ENCODE measurements around the gene LCP1.

The LCP1 gene

GRCh38 chr13:46158983-46159382, 23.0 kb downstream of the LCP1 start:
- DNase-seq (ENCODE audit: low read depth), result no peak

GRCh38 chr13:46158222-46158621, 23.8 kb downstream of the LCP1 start:
- no peak for DNase-seq (ENCODE audit: low read depth)

DNA sequence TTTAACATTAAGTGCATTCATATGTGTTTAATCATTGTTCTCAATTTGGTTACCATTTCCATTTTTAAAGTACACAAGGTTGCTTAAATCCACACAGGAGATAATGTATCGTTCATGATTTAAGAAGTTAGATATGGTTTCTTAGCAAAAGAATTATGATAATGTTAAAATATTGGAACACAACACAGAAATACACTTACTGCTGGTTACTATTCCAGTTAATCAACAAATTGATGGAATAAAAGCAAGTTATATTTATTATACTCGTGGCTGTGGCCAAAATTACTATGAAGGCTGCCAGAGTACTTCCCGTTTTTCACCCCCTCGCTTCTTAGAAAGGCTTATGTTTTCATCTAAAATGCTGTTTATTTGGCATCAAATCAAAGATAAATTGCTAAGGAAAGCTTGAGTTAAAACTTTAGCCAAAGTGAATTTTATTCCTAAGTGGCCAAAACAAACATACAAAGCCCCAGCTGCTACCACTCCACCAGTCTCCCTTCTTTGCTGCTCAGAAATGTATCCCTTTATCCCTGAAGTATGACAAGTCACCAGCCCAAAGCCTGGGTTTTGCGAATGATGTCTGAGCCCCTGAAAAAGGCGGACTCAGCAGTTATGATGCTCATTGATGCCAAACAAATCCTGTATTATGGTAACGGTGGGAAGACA, 27.7 kb downstream of the LCP1 start:
- no peak for DNase-seq (ENCODE audit: low read depth)

DNA sequence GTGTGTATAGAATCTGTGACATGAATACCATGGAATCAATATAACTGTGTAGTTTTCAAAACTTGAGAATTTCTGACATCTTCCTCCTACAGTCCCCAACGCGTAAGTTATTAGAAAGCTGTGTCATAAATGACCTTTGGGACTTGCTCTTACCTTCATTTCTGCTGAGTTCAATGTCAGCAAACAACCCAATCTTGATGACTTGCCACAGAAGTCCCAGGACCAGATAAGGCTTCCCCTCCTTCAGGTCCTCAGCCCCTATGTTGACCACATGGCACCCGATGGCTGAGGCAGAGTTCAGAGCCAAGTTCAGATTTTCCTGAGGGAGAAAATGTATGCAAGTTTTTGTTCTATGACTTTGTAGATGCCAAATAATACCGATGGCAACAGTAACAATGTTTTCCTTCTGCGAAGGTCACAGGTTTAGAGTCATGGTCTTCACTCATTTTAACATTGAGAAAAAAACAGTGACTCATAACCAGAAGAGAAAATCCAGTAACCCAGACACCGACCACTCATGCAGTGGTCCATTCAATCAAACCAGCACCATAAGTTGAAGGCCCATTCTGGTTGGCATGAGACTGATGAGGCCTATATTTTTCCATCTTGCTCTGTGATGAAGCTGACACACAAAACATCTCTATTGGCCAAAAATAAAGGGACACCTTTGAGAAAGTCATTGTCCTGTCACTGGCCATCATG, 29.2 kb downstream of the LCP1 start:
- no peak for DNase-seq (ENCODE audit: low read depth)

- no peak for DNase-seq (ENCODE audit: low read depth)
Observed at GRCh38 chr13:46150134-46150693, 31.8 kb downstream of the LCP1 start.

DNA sequence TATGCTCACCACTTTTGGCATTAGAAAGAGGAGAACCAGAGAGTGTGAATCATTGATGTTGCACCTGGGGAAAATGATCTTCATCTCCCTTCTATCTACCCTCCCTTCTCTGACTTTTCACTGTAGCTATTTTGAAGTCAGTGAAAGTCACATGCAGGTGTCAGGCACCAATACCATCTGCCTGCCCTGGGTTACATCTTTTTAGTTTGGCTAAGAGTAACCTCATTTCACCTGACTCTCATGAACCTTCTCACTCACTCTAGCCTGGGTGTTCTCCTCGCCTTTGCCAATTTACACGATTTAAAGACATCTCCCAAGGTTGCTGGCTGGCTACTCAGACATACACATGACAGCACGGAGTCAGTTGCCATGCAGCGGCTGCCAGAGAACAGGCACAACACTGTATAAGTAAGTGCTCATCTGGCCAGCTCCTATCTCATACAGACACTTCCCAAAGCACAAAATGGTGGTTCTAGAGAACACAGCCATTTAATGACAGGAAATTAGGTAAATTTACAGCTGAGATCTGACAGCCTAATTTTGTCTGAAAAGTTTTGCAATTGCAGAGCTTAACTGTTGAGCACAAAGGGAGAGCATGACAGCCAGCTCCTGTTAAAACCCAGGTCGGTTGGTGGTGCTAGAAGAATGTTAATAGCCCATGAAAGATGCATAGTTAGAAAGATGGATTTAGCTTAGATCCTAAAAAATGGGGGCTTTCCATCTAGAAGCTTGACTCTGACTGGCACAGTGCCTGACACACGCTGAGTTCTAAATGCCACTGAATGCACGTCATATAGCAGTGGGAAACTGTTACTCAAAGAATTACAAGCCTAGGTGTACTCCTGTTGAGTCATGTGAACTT, 32.5 kb downstream of the LCP1 start:
- DNase-seq (ENCODE audit: low read depth), result no peak

DNA sequence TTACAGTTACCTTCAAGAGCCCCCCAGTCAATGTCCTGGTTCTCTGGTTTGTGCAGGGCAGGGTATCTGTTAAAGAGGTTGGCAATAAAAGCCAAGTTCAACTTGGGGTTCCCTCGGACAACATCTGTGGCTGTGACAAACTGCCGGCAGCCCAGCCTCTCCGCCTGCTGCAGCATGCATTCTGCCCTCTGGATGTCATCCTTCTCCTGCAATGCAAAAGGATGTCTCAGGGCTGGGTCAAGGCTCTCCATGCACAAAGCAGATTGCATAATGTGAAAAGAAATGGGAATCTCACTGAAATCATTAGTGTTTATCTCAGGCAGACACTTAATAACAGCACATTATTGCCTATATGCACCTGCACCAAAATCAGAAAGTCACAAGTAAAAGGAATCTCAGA, 35.1 kb downstream of the LCP1 start:
- DNase-seq (ENCODE audit: low read depth), result no peak

GRCh38 chr13:46145950-46146349, 36.0 kb downstream of the LCP1 start:
- DNase-seq (ENCODE audit: low read depth), result no peak

- DNase-seq (ENCODE audit: low read depth), result no peak
Observed at GRCh38 chr13:46145135-46145534, 36.8 kb downstream of the LCP1 start.

DNA sequence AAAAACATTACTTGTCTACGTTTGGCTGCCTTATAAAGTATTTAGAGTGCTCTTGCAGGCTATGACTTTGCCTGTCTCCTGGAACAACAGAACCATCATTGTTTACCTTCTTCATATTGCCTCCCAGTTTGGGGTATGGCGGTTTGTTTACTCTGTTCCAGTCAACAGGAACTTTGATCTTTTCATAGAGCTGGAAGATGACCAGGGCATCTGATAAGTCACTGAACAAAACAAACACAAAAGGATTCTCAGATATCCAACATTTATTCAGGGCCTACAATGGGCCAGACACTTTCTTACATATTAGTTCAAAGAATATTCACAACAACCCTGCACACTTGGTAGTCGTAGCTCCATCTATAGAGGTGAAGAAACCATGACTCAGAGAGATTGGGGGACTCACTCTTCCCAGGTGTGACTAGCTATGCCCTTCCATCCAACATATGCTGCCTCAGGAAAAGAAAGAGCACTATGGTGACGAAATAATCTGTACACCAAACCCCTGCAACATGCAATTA, 38.7 kb downstream of the LCP1 start:
- no peak for DNase-seq (ENCODE audit: low read depth)

DNA sequence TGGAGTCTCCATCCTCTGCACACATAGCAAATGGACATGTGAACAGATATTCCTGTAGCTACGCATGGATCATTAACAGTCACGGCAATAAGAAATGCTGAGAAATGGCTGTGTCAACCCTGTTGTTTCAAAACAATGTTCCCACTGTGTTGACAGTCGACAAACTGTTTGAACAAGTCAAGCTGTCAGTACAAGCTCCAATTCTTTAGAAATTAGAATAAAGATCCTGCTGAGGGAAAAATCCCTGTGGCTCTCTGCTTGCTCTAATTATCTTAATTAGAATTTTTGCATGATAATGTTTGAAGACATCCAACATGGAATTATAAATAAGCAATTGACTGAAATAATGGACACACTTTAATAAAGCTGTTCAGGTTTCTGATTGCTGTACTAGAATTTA, 39.2 kb downstream of the LCP1 start:
- DNase-seq (ENCODE audit: low read depth), result no peak

GRCh38 chr13:46140044-46140443, 41.9 kb downstream of the LCP1 start:
- no peak for DNase-seq (ENCODE audit: low read depth)

DNA sequence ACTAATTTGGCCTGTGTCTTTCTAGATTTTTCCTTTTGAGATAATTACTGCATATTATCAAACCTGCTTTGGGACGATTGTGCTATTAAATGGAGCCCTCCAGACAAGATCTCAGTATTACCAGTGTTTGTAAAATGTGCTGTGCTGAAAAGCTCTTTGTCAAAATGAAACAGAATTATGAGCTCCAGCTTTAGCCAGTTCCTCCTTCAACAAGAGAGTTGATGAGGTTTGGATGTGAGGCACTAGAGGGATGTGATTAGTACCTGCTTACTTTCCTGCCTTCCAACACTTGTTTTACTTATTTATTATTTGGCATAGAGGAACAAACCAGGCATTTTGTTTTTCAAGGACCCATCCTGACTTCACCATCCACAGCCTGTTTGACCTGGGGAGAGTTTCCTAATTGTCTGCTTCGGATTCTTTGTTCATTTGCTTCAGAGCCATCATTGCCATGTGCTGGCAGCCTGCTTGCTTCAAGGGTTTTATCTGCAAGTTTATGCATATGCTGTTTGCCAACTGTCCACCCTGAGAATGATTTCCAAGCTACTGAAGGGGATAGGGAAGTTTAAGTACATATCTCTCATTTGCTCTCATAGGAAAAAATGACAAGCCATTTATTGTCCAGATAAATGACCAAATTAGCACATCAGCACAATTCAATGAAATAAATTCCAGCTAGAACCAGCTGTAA, 44.2 kb downstream of the LCP1 start:
- no peak for DNase-seq (ENCODE audit: low read depth)

GRCh38 chr13:46136688-46137087, 45.3 kb downstream of the LCP1 start:
- no peak for DNase-seq (ENCODE audit: low read depth)

DNA sequence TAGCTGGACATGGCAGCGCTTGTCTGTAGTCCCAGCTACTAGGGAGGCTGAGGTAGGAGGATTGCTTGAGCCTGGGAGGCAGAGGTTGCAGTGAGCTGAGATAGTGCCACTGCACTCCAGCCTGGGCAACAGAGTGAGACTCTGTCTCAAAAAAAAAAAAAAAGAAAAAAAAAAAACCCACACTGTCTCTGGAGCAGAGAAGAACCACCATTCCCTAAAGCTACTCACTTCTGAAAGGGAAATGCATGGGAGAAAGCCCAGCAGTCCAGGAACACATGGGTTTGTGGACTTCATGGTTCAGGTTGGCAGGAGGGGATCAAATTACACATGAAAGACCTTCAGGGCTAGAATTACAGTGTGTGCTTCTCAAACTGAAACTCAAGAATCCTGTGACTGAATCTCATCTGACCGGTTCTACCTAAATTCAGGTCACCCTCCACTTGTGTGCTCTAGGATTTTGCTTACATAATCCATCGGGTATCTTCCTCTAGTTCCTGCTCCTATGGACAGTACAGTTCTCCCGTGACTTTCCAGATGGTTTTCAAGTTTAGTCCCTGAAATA, 46.9 kb downstream of the LCP1 start:
- no peak for DNase-seq (ENCODE audit: low read depth)

DNA sequence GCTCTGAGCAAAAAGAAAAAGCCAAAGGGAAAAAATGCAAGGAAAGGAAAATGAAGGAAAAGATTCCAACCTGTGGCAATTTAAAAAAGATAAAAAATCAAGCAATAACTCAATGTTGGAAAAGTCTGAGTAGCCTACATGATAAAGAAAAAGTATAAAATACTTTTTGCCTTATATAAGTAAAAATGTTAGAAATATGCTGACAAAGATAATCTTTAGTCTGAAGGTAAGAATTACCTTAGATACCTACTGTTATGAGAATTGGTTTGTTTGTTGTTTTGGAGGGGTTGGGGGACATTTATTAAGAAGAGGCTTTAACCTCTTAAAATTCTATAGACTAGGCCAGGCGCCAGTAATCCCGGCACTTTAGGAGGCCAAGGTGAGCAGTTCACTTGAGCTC, 47.5 kb downstream of the LCP1 start:
- DNase-seq (ENCODE audit: low read depth), result no peak

- no peak for DNase-seq (ENCODE audit: low read depth)
Observed at GRCh38 chr13:46132109-46132508, 49.9 kb downstream of the LCP1 start.

- no peak for DNase-seq (ENCODE audit: low read depth)
Observed at GRCh38 chr13:46131705-46132104, 50.3 kb downstream of the LCP1 start.

- DNase-seq (ENCODE audit: low read depth), result no peak
Observed at GRCh38 chr13:46129955-46130618, 51.9 kb downstream of the LCP1 start.

DNA sequence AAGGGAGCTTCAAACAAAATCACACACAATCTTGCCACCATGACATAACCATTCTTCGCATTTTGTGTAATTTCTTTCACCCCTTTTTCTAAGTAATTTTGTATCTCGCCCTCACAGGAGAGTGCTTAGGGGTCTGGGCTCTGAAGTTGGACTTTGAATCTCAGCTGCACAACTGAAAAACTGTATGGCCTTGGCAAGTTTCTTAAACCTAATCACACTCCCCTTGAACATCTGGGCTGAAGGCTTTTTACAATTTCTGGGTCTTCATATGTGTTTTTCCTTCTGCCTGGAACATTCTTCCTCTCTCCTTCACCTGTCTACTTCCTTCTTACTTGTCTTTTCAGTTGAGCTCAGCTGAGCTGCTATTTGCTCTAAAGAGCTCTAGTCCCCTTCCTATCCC, 52.9 kb downstream of the LCP1 start:
- DNase-seq (ENCODE audit: low read depth), result no peak

Data from T-helper 22 cell (primary cell).